HG03378 (cell line): Measurements from ENCODE around the gene NUP93.

Source experiments
- ATAC-seq: cut with Tn5 transposase; IDR thresholded peaks from one replicate; pipeline ENCODE4 v1.9.1; 2021; ENCODE audit warnings: mild to moderate bottlenecking, moderate library complexity; ENCODE audit not compliant: unreplicated experiment

NUP93 gene

GRCh38 chr16:56741399-56741798, 11.5 kb downstream of the NUP93 start:
- no peak for ATAC-seq

- ATAC-seq: no peak
Measured at GRCh38 chr16:56742030-56742984, 12.4 kb downstream of the NUP93 start.

- no peak for ATAC-seq
Measured at GRCh38 chr16:56743840-56744239, 13.9 kb downstream of the NUP93 start.

- ATAC-seq: no peak
Measured at GRCh38 chr16:56744996-56745640, 15.2 kb downstream of the NUP93 start.

GRCh38 chr16:56747486-56748045, 17.6 kb downstream of the NUP93 start:
- ATAC-seq: no peak

- ATAC-seq: no peak
Measured at GRCh38 chr16:56748191-56748590, 18.3 kb downstream of the NUP93 start.

- ATAC-seq: no peak
Measured at GRCh38 chr16:56748826-56749225, 18.9 kb downstream of the NUP93 start.

GRCh38 chr16:56749672-56750491, 20.0 kb downstream of the NUP93 start:
- no peak for ATAC-seq

- no peak for ATAC-seq
Measured at GRCh38 chr16:56753410-56753809, 23.5 kb downstream of the NUP93 start.

GRCh38 chr16:56755038-56755437, 25.1 kb downstream of the NUP93 start:
- no peak for ATAC-seq

GRCh38 chr16:56758432-56758831, 28.5 kb downstream of the NUP93 start:
- no peak for ATAC-seq

- no peak for ATAC-seq
Measured at GRCh38 chr16:56758930-56759329, 29.0 kb downstream of the NUP93 start.

- ATAC-seq: no peak
Measured at GRCh38 chr16:56763291-56763916, 33.5 kb downstream of the NUP93 start.

GRCh38 chr16:56764835-56765234, 34.9 kb downstream of the NUP93 start:
- no peak for ATAC-seq

GRCh38 chr16:56765949-56766348, 36.0 kb downstream of the NUP93 start:
- no peak for ATAC-seq

- no peak for ATAC-seq
Measured at GRCh38 chr16:56767024-56767423, 37.1 kb downstream of the NUP93 start.

- ATAC-seq: no peak
Measured at GRCh38 chr16:56769677-56770076, 39.7 kb downstream of the NUP93 start.

GRCh38 chr16:56771558-56772279, 41.8 kb downstream of the NUP93 start:
- ATAC-seq: no peak

GRCh38 chr16:56773532-56773931, 43.6 kb downstream of the NUP93 start:
- no peak for ATAC-seq
